ENCODE data around the gene HSP90AA1.
"Not testable (repeated sequence)": the region's sequence is repeated elsewhere in the genome, so short reads cannot be mapped to it uniquely, and the experiment has no call there.

DNA sequence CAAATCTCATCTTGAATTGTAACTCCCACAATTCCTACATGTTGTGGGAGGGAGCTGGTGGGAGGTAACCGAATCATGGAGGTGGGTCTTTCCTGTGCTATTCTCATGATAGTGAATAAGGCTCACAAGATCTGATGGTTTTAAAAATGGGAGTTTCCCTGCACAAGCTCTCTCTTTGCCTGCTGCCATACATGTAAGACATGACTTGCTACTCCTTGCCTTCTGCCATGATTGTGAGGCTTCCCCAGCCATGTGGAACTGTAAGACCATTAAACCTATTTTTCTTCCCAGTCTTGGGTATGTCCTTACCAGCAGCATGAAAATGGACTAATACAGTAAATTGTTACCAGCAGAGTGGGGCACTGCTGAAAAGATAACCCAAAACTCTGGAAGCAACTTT is 22.5 kb upstream of the HSP90AA1 start:
- not testable (repeated sequence) for TF ChIP-seq EZH2 (IDR thresholded peaks at IDR 0.05; ENCODE audit: borderline replicate concordance, low read length)
- TF ChIP-seq, protein P1, sequence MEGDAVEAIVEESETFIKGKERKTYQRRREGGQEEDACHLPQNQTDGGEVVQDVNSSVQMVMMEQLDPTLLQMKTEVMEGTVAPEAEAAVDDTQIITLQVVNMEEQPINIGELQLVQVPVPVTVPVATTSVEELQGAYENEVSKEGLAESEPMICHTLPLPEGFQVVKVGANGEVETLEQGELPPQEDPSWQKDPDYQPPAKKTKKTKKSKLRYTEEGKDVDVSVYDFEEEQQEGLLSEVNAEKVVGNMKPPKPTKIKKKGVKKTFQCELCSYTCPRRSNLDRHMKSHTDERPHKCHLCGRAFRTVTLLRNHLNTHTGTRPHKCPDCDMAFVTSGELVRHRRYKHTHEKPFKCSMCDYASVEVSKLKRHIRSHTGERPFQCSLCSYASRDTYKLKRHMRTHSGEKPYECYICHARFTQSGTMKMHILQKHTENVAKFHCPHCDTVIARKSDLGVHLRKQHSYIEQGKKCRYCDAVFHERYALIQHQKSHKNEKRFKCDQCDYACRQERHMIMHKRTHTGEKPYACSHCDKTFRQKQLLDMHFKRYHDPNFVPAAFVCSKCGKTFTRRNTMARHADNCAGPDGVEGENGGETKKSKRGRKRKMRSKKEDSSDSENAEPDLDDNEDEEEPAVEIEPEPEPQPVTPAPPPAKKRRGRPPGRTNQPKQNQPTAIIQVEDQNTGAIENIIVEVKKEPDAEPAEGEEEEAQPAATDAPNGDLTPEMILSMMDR (conservative IDR thresholded peaks at IDR 0.05 in 1 of 2, IDR thresholded peaks at IDR 0.05 in 1 of 2; ENCODE audit: extremely low read depth in 1 of 2, insufficient read depth in 1 of 2, low read depth in 1 of 2, low read length in 2 of 2), result not testable (repeated sequence)
